ENCODE data around the gene ADARB2.

ADARB2 gene

GRCh38 chr10:1369197-1369596, 368.1 kb downstream of the ADARB2 start:
- Mint-ChIP-seq H3K36me3 (ENCODE audit: low read depth) (no peaks in the 10 kb centered on the region), H3K9me3 (no peaks in the 10 kb centered on the region), H3K27me3 (peaks cover 28% of the 10 kb centered on the region), H3K27ac (no peak overlapping the region), H3K4me3 (no peak overlapping the region), H3K4me1 (no peaks in the 10 kb centered on the region)
- DNase-seq = no peak
- ATAC-seq = no peak

- Mint-ChIP-seq H3K4me1 (no peaks in the 10 kb centered on the region), H3K9me3 (no peaks in the 10 kb centered on the region), H3K36me3 (ENCODE audit: low read depth) (no peaks in the 10 kb centered on the region), H3K27me3 (peaks cover 28% of the 10 kb centered on the region), H3K27ac (no peak overlapping the region), H3K4me3 (no peak overlapping the region)
- peak; percentile 45 for DNase-seq
- ATAC-seq = peak; percentile 80
These were observed 368.5 kb downstream of the ADARB2 start for GRCh38 chr10:1368842-1369171.

GRCh38 chr10:1367938-1368841, 369.1 kb downstream of the ADARB2 start:
- ATAC-seq (no peak), DNase-seq (no peak)
- no peak overlapping the region for H3K27ac Mint-ChIP-seq
- peaks cover 28% of the 10 kb centered on the region for H3K27me3 Mint-ChIP-seq
- no peaks in the 10 kb centered on the region for H3K9me3 Mint-ChIP-seq
- H3K36me3 Mint-ChIP-seq (ENCODE audit: low read depth) = no peaks in the 10 kb centered on the region
- no peak overlapping the region for H3K4me3 Mint-ChIP-seq
- H3K4me1 Mint-ChIP-seq = no peaks in the 10 kb centered on the region

- H3K4me3 Mint-ChIP-seq = no peak overlapping the region
- H3K27me3 Mint-ChIP-seq = peaks cover 32% of the 10 kb centered on the region
- H3K27ac Mint-ChIP-seq = no peak overlapping the region
- DNase-seq (no peak), ATAC-seq (no peak)
- H3K9me3 Mint-ChIP-seq = no peaks in the 10 kb centered on the region
- no peaks in the 10 kb centered on the region for H3K4me1 Mint-ChIP-seq
- H3K36me3 Mint-ChIP-seq (ENCODE audit: low read depth) = no peaks in the 10 kb centered on the region
These were observed 370.4 kb downstream of the ADARB2 start for GRCh38 chr10:1366811-1367425.

GRCh38 chr10:1366322-1366691, 371.0 kb downstream of the ADARB2 start:
- Mint-ChIP-seq H3K4me3 (no peak overlapping the region), H3K27me3 (peaks cover 38% of the 10 kb centered on the region), H3K4me1 (no peaks in the 10 kb centered on the region), H3K9me3 (no peaks in the 10 kb centered on the region), H3K36me3 (ENCODE audit: low read depth) (no peaks in the 10 kb centered on the region), H3K27ac (no peak overlapping the region)
- ATAC-seq (no peak), DNase-seq (no peak)

GRCh38 chr10:1365540-1366321, 371.6 kb downstream of the ADARB2 start:
- Mint-ChIP-seq H3K4me1 (no peaks in the 10 kb centered on the region), H3K4me3 (no peak overlapping the region), H3K36me3 (ENCODE audit: low read depth) (no peaks in the 10 kb centered on the region), H3K27ac (no peak overlapping the region), H3K9me3 (no peaks in the 10 kb centered on the region), H3K27me3 (peaks cover 38% of the 10 kb centered on the region)
- no peak for ATAC-seq
- no peak for DNase-seq

- peaks cover 9% of the 10 kb centered on the region for H3K4me1 Mint-ChIP-seq
- H3K27me3 Mint-ChIP-seq = peaks cover 33% of the 10 kb centered on the region
- H3K36me3 Mint-ChIP-seq (ENCODE audit: low read depth) = no peaks in the 10 kb centered on the region
- H3K4me3 Mint-ChIP-seq = no peak overlapping the region
- ATAC-seq (no peak), DNase-seq (no peak)
- H3K27ac Mint-ChIP-seq = no peak overlapping the region
- no peaks in the 10 kb centered on the region for H3K9me3 Mint-ChIP-seq
These were observed 373.0 kb downstream of the ADARB2 start for GRCh38 chr10:1364151-1364910.

- H3K27me3 Mint-ChIP-seq = peaks cover 29% of the 10 kb centered on the region
- H3K27ac Mint-ChIP-seq = no peak overlapping the region
- no peak for ATAC-seq
- DNase-seq = no peak
- H3K36me3 Mint-ChIP-seq (ENCODE audit: low read depth) = no peaks in the 10 kb centered on the region
- no peak overlapping the region for H3K4me3 Mint-ChIP-seq
- no peaks in the 10 kb centered on the region for H3K9me3 Mint-ChIP-seq
- peaks cover 15% of the 10 kb centered on the region for H3K4me1 Mint-ChIP-seq
These were observed 373.7 kb downstream of the ADARB2 start for GRCh38 chr10:1363446-1364121.

GRCh38 chr10:1362589-1363445, 374.5 kb downstream of the ADARB2 start:
- no peak for ATAC-seq
- no peaks in the 10 kb centered on the region for H3K9me3 Mint-ChIP-seq
- no peak overlapping the region for H3K4me3 Mint-ChIP-seq
- peaks cover 29% of the 10 kb centered on the region for H3K27me3 Mint-ChIP-seq
- H3K36me3 Mint-ChIP-seq (ENCODE audit: low read depth) = no peaks in the 10 kb centered on the region
- no peak for DNase-seq
- H3K27ac Mint-ChIP-seq = no peak overlapping the region
- peaks cover 15% of the 10 kb centered on the region for H3K4me1 Mint-ChIP-seq

- no peak for DNase-seq
- peaks cover 15% of the 10 kb centered on the region for H3K4me1 Mint-ChIP-seq
- no peak overlapping the region for H3K4me3 Mint-ChIP-seq
- no peaks in the 10 kb centered on the region for H3K36me3 Mint-ChIP-seq (ENCODE audit: low read depth)
- no peak for ATAC-seq
- H3K9me3 Mint-ChIP-seq = no peaks in the 10 kb centered on the region
- no peak overlapping the region for H3K27ac Mint-ChIP-seq
- peaks cover 27% of the 10 kb centered on the region for H3K27me3 Mint-ChIP-seq
These were observed 375.8 kb downstream of the ADARB2 start for GRCh38 chr10:1361411-1362105.

GRCh38 chr10:1360558-1361164, 376.7 kb downstream of the ADARB2 start:
- DNase-seq = no peak
- ATAC-seq = no peak
- peaks cover 26% of the 10 kb centered on the region for H3K27me3 Mint-ChIP-seq
- no peak overlapping the region for H3K27ac Mint-ChIP-seq
- peaks cover 15% of the 10 kb centered on the region for H3K4me1 Mint-ChIP-seq
- H3K36me3 Mint-ChIP-seq (ENCODE audit: low read depth) = no peaks in the 10 kb centered on the region
- H3K4me3 Mint-ChIP-seq = no peak overlapping the region
- no peaks in the 10 kb centered on the region for H3K9me3 Mint-ChIP-seq

GRCh38 chr10:1360011-1360557, 377.2 kb downstream of the ADARB2 start:
- ATAC-seq (no peak), DNase-seq (peak; percentile 5)
- Mint-ChIP-seq H3K36me3 (ENCODE audit: low read depth) (no peaks in the 10 kb centered on the region), H3K9me3 (no peaks in the 10 kb centered on the region), H3K27ac (no peak overlapping the region), H3K4me3 (no peak overlapping the region), H3K27me3 (peaks cover 22% of the 10 kb centered on the region), H3K4me1 (peaks cover 15% of the 10 kb centered on the region)

Data from activated naive CD8-positive, alpha-beta T cell treated with anti-CD3 and anti-CD28 coated beads, Interleukin-2, amount 50 U/mL, for 24 hours (primary cell).